SJCRH30 (cell line): ENCODE results near the gene EHF. TPM values are rescaled to one million over a fixed set of nuclear protein-coding genes. Genes with fewer than 3 reads are reported as not detected.
A peak's percentile ranks its signal among the peaks of the same experiment; 100 is the strongest.
"Not testable (repeated sequence)": the region's sequence is repeated elsewhere in the genome, so short reads cannot be mapped to it uniquely, and the experiment has no call there.

Experiments used
- DNase-seq, 2 experiments: peaks; one replicate each; pipeline ENCODE4 v3.0.0-alpha.2; 2015 to 2020
- H3K27ac ChIP-seq: fragments of 250-450 bp; sonication (Bioruptor Pico); 2 replicates; pipeline ENCODE4 v1.5.1; 2020; ENCODE audit warnings: mild to moderate bottlenecking, moderate library complexity
- H3K27me3 ChIP-seq: fragments of 250-450 bp; sonication (Bioruptor Pico); 2 replicates; pipeline ENCODE4 v1.5.1; 2020; ENCODE audit warnings: mild to moderate bottlenecking, moderate library complexity
- H3K36me3 ChIP-seq: fragments of 250-450 bp; sonication (Bioruptor Pico); 2 replicates; pipeline ENCODE4 v1.5.1; 2020; ENCODE audit warnings: mild to moderate bottlenecking, moderate library complexity
- H3K4me1 ChIP-seq: fragments of 250-450 bp; sonication (Bioruptor Pico); 2 replicates; pipeline ENCODE4 v1.5.1; 2020; ENCODE audit warnings: mild to moderate bottlenecking, moderate library complexity
- H3K4me3 ChIP-seq: fragments of 250-450 bp; sonication (Bioruptor Pico); 2 replicates; pipeline ENCODE4 v1.5.1; 2020; ENCODE audit warnings: mild to moderate bottlenecking, moderate library complexity
- H3K9me3 ChIP-seq: fragments of 250-450 bp; sonication (Bioruptor Pico); replicated peaks from 2 replicates; pipeline ENCODE4 v1.5.1; 2020; ENCODE audit warnings: mild to moderate bottlenecking, moderate library complexity
- total RNA-seq: library from RNA; depleted of rRNA; stranded (reverse); fragments of >200 nt; shearing (Covaris generic); gene quantifications from 2 replicates; pipeline ENCODE4 v1.2.3, GENCODE V29; 2014; rRNA removed

Gene EHF
- total RNA-seq = not detected in 2 replicates

GRCh38 chr11:34620820-34621792 lies at the start of gene EHF:
EHF (plus strand) TSS chr11:34621093; CDS start chr11:34642631, 21,538 bp downstream.
- DNase-seq = no peak
- H3K27ac ChIP-seq = no peak within 1 kb of the TSS
- H3K4me3 ChIP-seq = no peak within 1 kb of the TSS
- H3K4me1 ChIP-seq = no peaks in the 10 kb centered on the region
- H3K9me3 ChIP-seq = no peaks in the 10 kb centered on the region
- no peaks in the 10 kb centered on the region for H3K36me3 ChIP-seq
- no peaks in the 10 kb centered on the region for H3K27me3 ChIP-seq

GRCh38 chr11:34573537-34573936 lies 47.4 kb upstream of the EHF start:
- Histone ChIP-seq H3K27ac (no peak overlapping the region), H3K36me3 (no peaks in the 10 kb centered on the region), H3K27me3 (0 out of 2 replicates have a peak, but pooled peaks cover 4% of the 10 kb centered on the region), H3K4me1 (no peaks in the 10 kb centered on the region), H3K4me3 (no peak overlapping the region), H3K9me3 (no peaks in the 10 kb centered on the region)
- no peak for DNase-seq

- no peaks in the 10 kb centered on the region for H3K36me3 ChIP-seq
- no peaks in the 10 kb centered on the region for H3K4me1 ChIP-seq
- H3K27ac ChIP-seq = no peak overlapping the region
- H3K9me3 ChIP-seq = no peaks in the 10 kb centered on the region
- H3K4me3 ChIP-seq = no peak overlapping the region
- no peak for DNase-seq
- H3K27me3 ChIP-seq = 0 out of 2 replicates have a peak, but pooled peaks cover 4% of the 10 kb centered on the region
These were observed 45.6 kb upstream of the EHF start for GRCh38 chr11:34575261-34575660.

GRCh38 chr11:34575671-34576070 lies 45.2 kb upstream of the EHF start:
- Histone ChIP-seq H3K27ac (no peak overlapping the region), H3K4me1 (no peaks in the 10 kb centered on the region), H3K27me3 (0 out of 2 replicates have a peak, but pooled peaks cover 4% of the 10 kb centered on the region), H3K4me3 (no peak overlapping the region), H3K36me3 (no peaks in the 10 kb centered on the region), H3K9me3 (no peaks in the 10 kb centered on the region)
- DNase-seq = no peak

- Histone ChIP-seq H3K36me3 (no peaks in the 10 kb centered on the region), H3K4me3 (no peak overlapping the region), H3K27ac (no peak overlapping the region), H3K27me3 (0 out of 2 replicates have a peak, but pooled peaks cover 4% of the 10 kb centered on the region), H3K9me3 (no peaks in the 10 kb centered on the region), H3K4me1 (no peaks in the 10 kb centered on the region)
- DNase-seq = no peak
These were observed 44.6 kb upstream of the EHF start for GRCh38 chr11:34576331-34576730.

GRCh38 chr11:34583818-34584217 lies 37.1 kb upstream of the EHF start:
- H3K4me1 ChIP-seq = no peaks in the 10 kb centered on the region
- H3K27me3 ChIP-seq = no peaks in the 10 kb centered on the region
- H3K27ac ChIP-seq = no peak overlapping the region
- DNase-seq = no peak
- H3K36me3 ChIP-seq = no peaks in the 10 kb centered on the region
- H3K9me3 ChIP-seq = no peaks in the 10 kb centered on the region
- H3K4me3 ChIP-seq = no peak overlapping the region

GRCh38 chr11:34585304-34585734 lies 35.6 kb upstream of the EHF start:
- H3K4me1 ChIP-seq = no peaks in the 10 kb centered on the region
- no peak overlapping the region for H3K27ac ChIP-seq
- no peaks in the 10 kb centered on the region for H3K27me3 ChIP-seq
- no peak for DNase-seq
- no peak overlapping the region for H3K4me3 ChIP-seq
- H3K9me3 ChIP-seq = no peaks in the 10 kb centered on the region
- H3K36me3 ChIP-seq = no peaks in the 10 kb centered on the region

- peak in 1 of 2 experiments; percentile 57 for DNase-seq
- Histone ChIP-seq H3K4me3 (no peak overlapping the region), H3K27me3 (no peaks in the 10 kb centered on the region), H3K4me1 (no peaks in the 10 kb centered on the region), H3K27ac (no peak overlapping the region), H3K36me3 (no peaks in the 10 kb centered on the region), H3K9me3 (no peaks in the 10 kb centered on the region)
These were observed 35.0 kb upstream of the EHF start for GRCh38 chr11:34585735-34586487.

- H3K27ac ChIP-seq = no peak overlapping the region
- H3K27me3 ChIP-seq = no peaks in the 10 kb centered on the region
- H3K9me3 ChIP-seq = no peaks in the 10 kb centered on the region
- no peak overlapping the region for H3K4me3 ChIP-seq
- no peaks in the 10 kb centered on the region for H3K36me3 ChIP-seq
- DNase-seq = no peak
- H3K4me1 ChIP-seq = no peaks in the 10 kb centered on the region
These were observed 34.2 kb upstream of the EHF start for GRCh38 chr11:34586488-34587281.

- Histone ChIP-seq H3K4me1 (no peaks in the 10 kb centered on the region), H3K36me3 (no peaks in the 10 kb centered on the region), H3K27me3 (no peaks in the 10 kb centered on the region), H3K27ac (no peak overlapping the region), H3K9me3 (no peaks in the 10 kb centered on the region), H3K4me3 (no peak overlapping the region)
- no peak for DNase-seq
These were observed 33.6 kb upstream of the EHF start for GRCh38 chr11:34587282-34587677.

GRCh38 chr11:34588023-34588422 lies 32.9 kb upstream of the EHF start:
- no peaks in the 10 kb centered on the region for H3K9me3 ChIP-seq
- H3K27ac ChIP-seq = no peak overlapping the region
- H3K4me3 ChIP-seq = no peak overlapping the region
- no peak for DNase-seq
- H3K27me3 ChIP-seq = no peaks in the 10 kb centered on the region
- no peaks in the 10 kb centered on the region for H3K4me1 ChIP-seq
- no peaks in the 10 kb centered on the region for H3K36me3 ChIP-seq

GRCh38 chr11:34588701-34589100 lies 32.2 kb upstream of the EHF start:
- Histone ChIP-seq H3K4me3 (no peak overlapping the region), H3K36me3 (no peaks in the 10 kb centered on the region)

GRCh38 chr11:34589177-34589576 lies 31.7 kb upstream of the EHF start:
- DNase-seq, H3K9me3 ChIP-seq, H3K4me1 ChIP-seq, H3K27ac ChIP-seq, H3K27me3 ChIP-seq, H3K36me3 ChIP-seq, H3K4me3 ChIP-seq: not testable (repeated sequence)

More at GRCh38 chr11:34588701-34589100, 32.2 kb upstream of the EHF start:
- Histone ChIP-seq H3K27ac (no peak overlapping the region), H3K27me3 (no peaks in the 10 kb centered on the region), H3K9me3 (no peaks in the 10 kb centered on the region), H3K4me1 (no peaks in the 10 kb centered on the region)
- no peak for DNase-seq

- no peak for DNase-seq
- Histone ChIP-seq H3K4me3 (no peak overlapping the region), H3K9me3 (no peaks in the 10 kb centered on the region), H3K36me3 (no peaks in the 10 kb centered on the region), H3K27ac (no peak overlapping the region), H3K4me1 (no peaks in the 10 kb centered on the region), H3K27me3 (no peaks in the 10 kb centered on the region)
These were observed 27.8 kb upstream of the EHF start for GRCh38 chr11:34593085-34593484.
